SH-SY5Y (cell line): Measurements from ENCODE around the gene ZSWIM9.

Source experiments
- GATA2 ChIP-seq: IDR thresholded peaks from 2 replicates; pipeline ENCODE4 v1.6.1; 2011; ENCODE audit warnings: mild to moderate bottlenecking, low read depth, low read length
- GATA3 ChIP-seq: IDR thresholded peaks from 2 replicates; pipeline ENCODE4 v1.6.1; 2011; ENCODE audit warnings: low read depth, mild to moderate bottlenecking, low read length, moderate library complexity

DNA sequence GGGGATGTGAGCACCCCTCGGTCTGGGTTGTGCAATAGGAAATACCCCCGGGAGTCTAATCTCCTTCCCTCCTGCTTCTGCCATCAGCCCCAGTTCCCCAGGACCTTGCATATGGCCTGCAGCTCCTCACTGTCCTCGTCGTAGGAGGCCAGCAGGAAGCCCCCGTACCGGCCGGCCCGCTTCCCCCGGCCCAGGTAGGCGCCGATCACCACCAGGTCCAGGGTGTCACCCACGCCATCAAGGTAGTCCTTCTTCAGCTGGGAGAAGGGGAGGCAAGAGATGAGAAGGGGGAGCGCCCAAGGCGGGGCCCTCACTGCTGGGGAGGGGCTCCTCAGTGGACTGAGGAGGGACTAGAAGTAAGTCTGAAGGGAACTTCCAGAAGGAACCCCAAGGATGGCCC, 49.4 kb upstream of the ZSWIM9 start:
- TF ChIP-seq GATA2: no peak
- no peak for TF ChIP-seq GATA3
